Measurements from ENCODE around the gene ANO8.
A peak's percentile ranks its signal among the peaks of the same experiment; 100 is the strongest.

DNA sequence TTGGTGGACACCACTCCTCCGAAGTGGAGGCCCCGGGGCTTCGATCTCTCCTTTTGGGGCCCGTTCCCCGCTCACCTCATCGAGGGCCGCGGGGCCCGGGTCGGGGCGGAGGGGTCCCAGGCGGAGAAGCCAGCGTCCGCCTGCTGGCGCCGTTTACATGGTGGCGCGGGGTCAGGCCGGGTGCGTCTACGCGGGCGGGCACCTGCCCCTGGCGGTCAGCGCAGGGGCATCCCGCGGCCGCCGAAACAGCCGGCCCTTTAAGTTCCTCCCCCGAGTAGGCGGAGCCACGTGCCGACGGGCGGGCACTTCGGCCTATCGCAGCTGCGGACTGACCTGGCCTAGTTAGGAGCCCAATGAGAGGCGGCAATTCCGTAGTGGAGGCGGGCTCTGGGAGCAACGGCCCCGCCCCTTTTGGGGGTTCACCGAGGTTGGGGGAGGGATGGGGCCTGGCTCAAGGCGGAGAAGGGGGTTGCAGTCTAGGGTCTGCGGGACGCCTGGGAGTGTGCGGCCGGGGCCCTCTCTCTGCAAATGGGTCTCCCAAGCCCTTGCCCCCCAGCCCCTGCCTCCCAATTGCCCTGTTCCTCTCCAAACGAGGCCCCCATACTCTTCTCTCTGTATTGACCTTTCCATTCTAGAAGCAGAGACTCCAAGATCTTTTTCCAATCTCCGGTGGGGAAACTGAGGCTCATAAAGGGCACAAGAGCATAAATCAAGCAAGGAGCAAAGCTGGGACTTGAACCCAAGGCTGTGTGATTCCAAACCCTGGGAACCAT lies 31.3 kb downstream of the ANO8 start, which contains the start of gene ABHD8:
- TF ChIP-seq EZH2 (IDR thresholded peaks at IDR 0.05; ENCODE audit: borderline replicate concordance, insufficient read depth, low read depth, low read length, poor library complexity, severe bottlenecking): no peak
- TF ChIP-seq CTCF (IDR thresholded peaks at IDR 0.05): peak; percentile 17

Data from B cell (primary cell).